Ishikawa (cell line): Measurements from ENCODE around the gene GNG11.

Experiments
- CEBPB ChIP-seq: IDR thresholded peaks from 2 replicates; pipeline ENCODE4 v1.6.1; 2012
- CREB1 ChIP-seq: IDR thresholded peaks from 2 replicates; pipeline ENCODE4 v1.6.1; 2012; ENCODE audit warnings: low read depth
- EGR1 ChIP-seq: IDR thresholded peaks from 2 replicates; pipeline ENCODE4 v1.6.1; 2012
- EP300 ChIP-seq: IDR thresholded peaks from 2 replicates; pipeline ENCODE4 v1.6.1; 2012; ENCODE audit warnings: borderline replicate concordance
- FOXM1 ChIP-seq: IDR thresholded peaks from 2 replicates; pipeline ENCODE4 v1.6.1; 2012; ENCODE audit warnings: low read depth, borderline replicate concordance
- NFIC ChIP-seq: IDR thresholded peaks from 2 replicates; pipeline ENCODE4 v1.6.1; 2012
- RAD21 ChIP-seq: IDR thresholded peaks from 2 replicates; pipeline ENCODE4 v1.6.1; 2012; ENCODE audit warnings: low read depth
- TAF1 ChIP-seq: IDR thresholded peaks from 2 replicates; pipeline ENCODE4 v1.6.1; 2012; ENCODE audit warnings: low read depth, mild to moderate bottlenecking
- TCF12 ChIP-seq: IDR thresholded peaks from 2 replicates; pipeline ENCODE4 v1.6.1; 2012; ENCODE audit warnings: low read depth
- TEAD4 ChIP-seq: IDR thresholded peaks from 2 replicates; pipeline ENCODE4 v1.6.1; 2012
- YY1 ChIP-seq: IDR thresholded peaks from 2 replicates; pipeline ENCODE4 v1.6.1; 2012; ENCODE audit warnings: low read depth
- ZBTB7A ChIP-seq: IDR thresholded peaks from 2 replicates; pipeline ENCODE4 v1.6.1; 2012; ENCODE audit warnings: low read depth
- TF ChIP-seq, protein P1 (sequence below): IDR thresholded peaks from 2 replicates; pipeline ENCODE4 v1.6.1; 2012
- TF ChIP-seq, protein P2 (sequence below): IDR thresholded peaks from 2 replicates; pipeline ENCODE4 v1.6.1; 2012; ENCODE audit warnings: low read depth, mild to moderate bottlenecking
- TF ChIP-seq, protein P3 (sequence below): IDR thresholded peaks from 2 replicates; pipeline ENCODE4 v1.6.1; 2012

GNG11 gene

DNA sequence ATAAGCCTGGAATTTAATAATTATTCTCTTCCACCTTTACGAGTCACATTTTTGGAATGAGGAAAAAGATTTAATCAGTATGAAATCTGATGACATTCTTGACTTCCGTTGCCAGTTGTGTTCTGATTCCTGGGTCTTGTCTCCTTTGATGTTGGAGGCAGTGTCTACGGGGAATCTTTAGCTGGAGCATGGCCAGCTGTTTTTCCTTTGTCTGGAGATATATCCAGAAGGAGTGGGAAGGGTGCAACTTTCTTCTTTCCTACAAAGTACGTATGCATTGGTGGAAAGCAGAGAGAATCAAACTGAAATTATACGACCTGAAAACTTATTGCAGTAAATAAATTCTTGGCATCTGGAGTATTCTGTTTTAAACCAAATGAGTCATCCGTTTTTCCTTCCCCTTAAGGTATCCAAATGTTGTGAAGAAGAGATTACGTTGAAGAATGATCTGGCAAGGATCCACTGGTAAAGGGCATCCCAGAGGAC, 6.9 kb upstream of the GNG11 start:
- TF ChIP-seq RAD21 = no peak
- no peak for TF ChIP-seq EGR1
- TF ChIP-seq, protein P1, sequence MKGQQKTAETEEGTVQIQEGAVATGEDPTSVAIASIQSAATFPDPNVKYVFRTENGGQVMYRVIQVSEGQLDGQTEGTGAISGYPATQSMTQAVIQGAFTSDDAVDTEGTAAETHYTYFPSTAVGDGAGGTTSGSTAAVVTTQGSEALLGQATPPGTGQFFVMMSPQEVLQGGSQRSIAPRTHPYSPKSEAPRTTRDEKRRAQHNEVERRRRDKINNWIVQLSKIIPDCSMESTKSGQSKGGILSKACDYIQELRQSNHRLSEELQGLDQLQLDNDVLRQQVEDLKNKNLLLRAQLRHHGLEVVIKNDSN = no peak
- TF ChIP-seq ZBTB7A = no peak

DNA sequence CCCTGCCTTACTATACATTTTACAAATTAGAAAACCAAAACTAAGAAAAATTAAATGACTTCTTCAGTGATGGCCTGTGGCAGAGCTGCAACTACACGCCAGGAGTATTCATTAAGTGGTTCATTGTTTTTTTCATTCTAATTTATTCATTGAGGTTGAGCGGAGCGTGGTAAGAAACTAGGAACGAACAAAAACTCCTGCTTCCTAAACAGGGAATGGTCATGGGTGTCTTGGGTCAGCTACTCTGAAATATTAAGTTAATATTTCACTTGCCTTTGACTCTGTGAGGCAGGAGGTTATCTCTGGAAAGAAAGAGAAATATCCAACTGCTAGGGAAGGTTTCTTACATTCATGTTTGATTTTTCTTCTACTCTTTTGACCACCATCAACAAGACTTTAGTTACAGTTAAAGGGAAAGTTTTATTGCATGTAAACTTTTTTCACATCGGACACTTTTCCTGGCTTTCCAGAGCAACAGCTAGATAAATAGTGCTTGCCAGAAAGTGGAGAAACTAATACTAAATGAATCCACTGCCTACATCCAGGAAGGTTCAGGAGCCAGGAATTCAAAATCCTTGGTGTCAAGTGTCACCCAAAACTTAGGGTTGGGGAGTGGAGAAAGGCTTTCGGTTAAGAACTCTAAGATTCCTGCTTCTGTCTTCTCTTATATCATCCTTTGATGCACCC, 896 bp upstream of the GNG11 start:
- TF ChIP-seq CEBPB = no peak
- no peak for TF ChIP-seq RAD21
- no peak for TF ChIP-seq CREB1
- TF ChIP-seq NFIC = no peak
- no peak for TF ChIP-seq ZBTB7A
- TF ChIP-seq EP300 = no peak
- TF ChIP-seq, protein P2, sequence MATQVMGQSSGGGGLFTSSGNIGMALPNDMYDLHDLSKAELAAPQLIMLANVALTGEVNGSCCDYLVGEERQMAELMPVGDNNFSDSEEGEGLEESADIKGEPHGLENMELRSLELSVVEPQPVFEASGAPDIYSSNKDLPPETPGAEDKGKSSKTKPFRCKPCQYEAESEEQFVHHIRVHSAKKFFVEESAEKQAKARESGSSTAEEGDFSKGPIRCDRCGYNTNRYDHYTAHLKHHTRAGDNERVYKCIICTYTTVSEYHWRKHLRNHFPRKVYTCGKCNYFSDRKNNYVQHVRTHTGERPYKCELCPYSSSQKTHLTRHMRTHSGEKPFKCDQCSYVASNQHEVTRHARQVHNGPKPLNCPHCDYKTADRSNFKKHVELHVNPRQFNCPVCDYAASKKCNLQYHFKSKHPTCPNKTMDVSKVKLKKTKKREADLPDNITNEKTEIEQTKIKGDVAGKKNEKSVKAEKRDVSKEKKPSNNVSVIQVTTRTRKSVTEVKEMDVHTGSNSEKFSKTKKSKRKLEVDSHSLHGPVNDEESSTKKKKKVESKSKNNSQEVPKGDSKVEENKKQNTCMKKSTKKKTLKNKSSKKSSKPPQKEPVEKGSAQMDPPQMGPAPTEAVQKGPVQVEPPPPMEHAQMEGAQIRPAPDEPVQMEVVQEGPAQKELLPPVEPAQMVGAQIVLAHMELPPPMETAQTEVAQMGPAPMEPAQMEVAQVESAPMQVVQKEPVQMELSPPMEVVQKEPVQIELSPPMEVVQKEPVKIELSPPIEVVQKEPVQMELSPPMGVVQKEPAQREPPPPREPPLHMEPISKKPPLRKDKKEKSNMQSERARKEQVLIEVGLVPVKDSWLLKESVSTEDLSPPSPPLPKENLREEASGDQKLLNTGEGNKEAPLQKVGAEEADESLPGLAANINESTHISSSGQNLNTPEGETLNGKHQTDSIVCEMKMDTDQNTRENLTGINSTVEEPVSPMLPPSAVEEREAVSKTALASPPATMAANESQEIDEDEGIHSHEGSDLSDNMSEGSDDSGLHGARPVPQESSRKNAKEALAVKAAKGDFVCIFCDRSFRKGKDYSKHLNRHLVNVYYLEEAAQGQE = no peak
- TF ChIP-seq, protein P3, sequence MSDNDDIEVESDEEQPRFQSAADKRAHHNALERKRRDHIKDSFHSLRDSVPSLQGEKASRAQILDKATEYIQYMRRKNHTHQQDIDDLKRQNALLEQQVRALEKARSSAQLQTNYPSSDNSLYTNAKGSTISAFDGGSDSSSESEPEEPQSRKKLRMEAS = no peak
- no peak for TF ChIP-seq TAF1
- TF ChIP-seq TEAD4 = no peak
- TF ChIP-seq FOXM1 = no peak
- no peak for TF ChIP-seq TCF12
- TF ChIP-seq EGR1 = no peak
- TF ChIP-seq, protein P1 = no peak
- TF ChIP-seq YY1 = no peak

DNA sequence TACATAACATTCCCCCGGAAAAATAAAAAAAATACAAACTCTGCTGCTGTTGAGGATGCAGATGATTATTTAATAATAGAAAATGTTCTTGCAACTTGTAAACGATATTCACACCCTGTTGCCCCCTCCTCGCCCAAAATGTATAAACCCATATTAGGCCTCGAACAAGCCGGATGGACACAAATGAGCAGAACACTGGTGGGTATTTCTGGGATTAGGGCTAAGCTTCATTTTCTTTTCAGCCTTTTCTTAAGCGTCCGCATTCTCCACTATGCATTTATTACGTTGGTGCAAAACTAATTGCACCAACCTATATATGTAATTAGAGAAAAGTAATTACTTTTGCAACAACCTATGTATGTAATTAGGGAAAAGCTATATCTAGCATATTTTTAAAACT, 349 bp upstream of the GNG11 start:
- no peak for TF ChIP-seq CREB1
- no peak for TF ChIP-seq ZBTB7A
- no peak for TF ChIP-seq NFIC
- TF ChIP-seq, protein P3 = no peak
- no peak for TF ChIP-seq EP300
- TF ChIP-seq YY1 = no peak
- TF ChIP-seq TCF12 = no peak
- TF ChIP-seq, protein P2 = no peak

DNA sequence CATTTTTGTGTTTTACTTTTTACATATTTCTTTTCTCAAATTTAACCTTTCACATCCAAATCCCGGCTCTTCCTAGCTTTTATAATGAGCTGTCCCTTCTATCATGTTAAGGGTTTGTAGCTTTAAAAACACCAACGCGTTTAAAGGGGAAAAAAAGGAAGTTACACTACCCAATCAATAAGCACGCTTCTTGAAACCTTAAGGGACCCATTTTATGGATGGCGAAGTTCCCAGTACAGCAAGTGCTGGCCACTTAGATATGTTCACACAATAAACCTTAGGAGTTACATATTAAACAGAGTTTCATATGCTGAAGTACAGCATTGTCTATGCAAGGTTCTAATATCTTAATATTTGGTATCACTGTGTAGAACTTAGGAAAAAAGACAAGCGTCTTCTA, 1.8 kb downstream of the GNG11 start:
- TF ChIP-seq, protein P2 = no peak
- TF ChIP-seq CEBPB (no peak), TAF1 (no peak), RAD21 (no peak), ZBTB7A (no peak), TEAD4 (no peak), YY1 (no peak), EP300 (no peak), CREB1 (no peak), FOXM1 (no peak), TCF12 (no peak), NFIC (no peak), EGR1 (no peak)
- TF ChIP-seq, protein P3 = no peak
- TF ChIP-seq, protein P1 = no peak
